ENCODE results near the gene OVCH2. TPM values are rescaled to one million over a fixed set of nuclear protein-coding genes. Genes with fewer than 3 reads are reported as not detected.

OVCH2 gene
- total RNA-seq, 2 experiments from 2014 or later = not detected

- Mint-ChIP-seq H3K9me3 (no peaks in the 10 kb centered on the region), H3K4me1 (ENCODE audit: low read depth) (no peaks in the 10 kb centered on the region), H3K36me3 (ENCODE audit: low read depth) (no peaks in the 10 kb centered on the region), H3K27me3 (peaks cover 31% of the 10 kb centered on the region), H3K4me3 (no peak overlapping the region), H3K27ac (no peak overlapping the region)
- POLR2A ChIA-PET = no interaction called here
- no peaks in the 10 kb centered on the region for H3K36me3 ChIP-seq (ENCODE audit: insufficient read depth, low read length)
- peaks cover 3 to 15% of the 10 kb centered on the region in 2 experiments for H3K27me3 ChIP-seq (ENCODE audit: control insufficient read depth in 1 of 2, insufficient read depth in 2 of 2, low read length in 2 of 2)
- no peaks in the 10 kb centered on the region for H3K9me3 ChIP-seq (ENCODE audit: control insufficient read depth in 1 of 2, insufficient read depth in 1 of 2, low read length in 2 of 2)
- no peak overlapping the region for H3K27ac ChIP-seq (ENCODE audit: low read depth in 1 of 2, low read length in 2 of 2)
- no peak for ATAC-seq (ENCODE audit: poor library complexity)
- H3K4me1 ChIP-seq (ENCODE audit: insufficient read depth, low read length) = no peaks in the 10 kb centered on the region
- CTCF ChIA-PET = interaction anchor here (0.8 to 1.2 kb wide), 2 partner anchors 8 to 10 kb away, joined by 3 read pairs; no protein-coding TSS in a partner anchor
- DNase-seq = no peak
- TF ChIP-seq CTCF (IDR thresholded peaks at IDR 0.05) = no peak
- intact Hi-C loops (cut with DNase I, micrococcal nuclease) = loop anchor here in 1 of 2 experiments (5.0 kb wide), 1 partner anchor 114 kb away; no protein-coding TSS in a partner anchor
- no peak overlapping the region for H3K4me3 ChIP-seq (ENCODE audit: low read length)
Observed at GRCh38 chr11:7686761-7687160, 19.5 kb downstream of the OVCH2 start.

GRCh38 chr11:7683571-7683970 is 22.7 kb downstream of the OVCH2 start:
- ATAC-seq (ENCODE audit: poor library complexity) = no peak
- ChIA-PET CTCF (no interaction called here), POLR2A (no interaction called here)
- TF ChIP-seq CTCF (IDR thresholded peaks at IDR 0.05) = no peak
- no peak for DNase-seq
- Mint-ChIP-seq H3K27ac (no peak overlapping the region), H3K9me3 (no peaks in the 10 kb centered on the region), H3K27me3 (peaks cover 29% of the 10 kb centered on the region), H3K36me3 (ENCODE audit: low read depth) (no peaks in the 10 kb centered on the region), H3K4me1 (ENCODE audit: low read depth) (no peaks in the 10 kb centered on the region), H3K4me3 (no peak overlapping the region)
- Histone ChIP-seq H3K4me3 (ENCODE audit: low read length) (no peak overlapping the region), H3K36me3 (ENCODE audit: insufficient read depth, low read length) (no peaks in the 10 kb centered on the region), H3K4me1 (ENCODE audit: insufficient read depth, low read length) (no peaks in the 10 kb centered on the region), H3K9me3 (ENCODE audit: control insufficient read depth in 1 of 2, insufficient read depth in 1 of 2, low read length in 2 of 2) (no peaks in the 10 kb centered on the region), H3K27ac (ENCODE audit: low read depth in 1 of 2, low read length in 2 of 2) (no peak overlapping the region), H3K27me3 (ENCODE audit: control insufficient read depth in 1 of 2, insufficient read depth in 2 of 2, low read length in 2 of 2) (peaks cover 3 to 23% of the 10 kb centered on the region in 2 experiments)
- intact Hi-C loops (cut with DNase I, micrococcal nuclease) = no loop called here

- Histone ChIP-seq H3K36me3 (ENCODE audit: insufficient read depth, low read length) (no peaks in the 10 kb centered on the region), H3K4me3 (ENCODE audit: low read length) (no peak overlapping the region), H3K9me3 (ENCODE audit: control insufficient read depth in 1 of 2, insufficient read depth in 1 of 2, low read length in 2 of 2) (peaks cover 0 to 7% of the 10 kb centered on the region in 2 experiments), H3K4me1 (ENCODE audit: insufficient read depth, low read length) (peaks cover 13% of the 10 kb centered on the region), H3K27me3 (ENCODE audit: control insufficient read depth in 1 of 2, insufficient read depth in 2 of 2, low read length in 2 of 2) (peaks cover 24 to 60% of the 10 kb centered on the region in 2 experiments), H3K27ac (ENCODE audit: low read depth in 1 of 2, low read length in 2 of 2) (no peak overlapping the region)
- TF ChIP-seq CTCF (IDR thresholded peaks at IDR 0.05) = no peak
- Mint-ChIP-seq H3K36me3 (ENCODE audit: low read depth) (no peaks in the 10 kb centered on the region), H3K4me3 (no peak overlapping the region), H3K27me3 (peaks cover 74% of the 10 kb centered on the region), H3K4me1 (ENCODE audit: low read depth) (peaks cover 7% of the 10 kb centered on the region), H3K27ac (no peak overlapping the region), H3K9me3 (no peaks in the 10 kb centered on the region)
- ChIA-PET POLR2A (no interaction called here), CTCF (interaction anchor here (1.7 kb wide), 1 partner anchor 12 kb away, joined by 5 read pairs; no protein-coding TSS in a partner anchor)
- intact Hi-C loops (cut with DNase I, micrococcal nuclease) = no loop called here
- no peak for DNase-seq
- no peak for ATAC-seq (ENCODE audit: poor library complexity)
Observed at GRCh38 chr11:7677796-7678201, 28.5 kb downstream of the OVCH2 start.
